ENCODE data around the gene PCSK5.
"Not testable (repeated sequence)": the region's sequence is repeated elsewhere in the genome, so short reads cannot be mapped to it uniquely, and the experiment has no call there.

The PCSK5 gene

GRCh38 chr9:75891277-75891741 lies 836 bp downstream of the PCSK5 start:
- peak; percentile 24 for DNase-seq

- DNase-seq: peak; percentile 4
Observed at GRCh38 chr9:75891771-75892215, 1.3 kb downstream of the PCSK5 start.

- peak; percentile 26 for DNase-seq
Observed at GRCh38 chr9:75892216-75892911, 1.9 kb downstream of the PCSK5 start.

- DNase-seq: no peak
Observed at GRCh38 chr9:75893106-75893505, 2.6 kb downstream of the PCSK5 start.

GRCh38 chr9:75894566-75894965 lies 4.1 kb downstream of the PCSK5 start:
- DNase-seq: no peak

GRCh38 chr9:75895112-75895511 lies 4.6 kb downstream of the PCSK5 start:
- no peak for DNase-seq

- DNase-seq: no peak
Observed at GRCh38 chr9:75896193-75896592, 5.7 kb downstream of the PCSK5 start.

GRCh38 chr9:75900893-75901524 lies 10.5 kb downstream of the PCSK5 start:
- not testable (repeated sequence) for DNase-seq

- no peak for DNase-seq
Observed at GRCh38 chr9:75903785-75904360, 13.4 kb downstream of the PCSK5 start.

- no peak for DNase-seq
Observed at GRCh38 chr9:75904364-75904763, 13.9 kb downstream of the PCSK5 start.

GRCh38 chr9:75906531-75906930 lies 16.1 kb downstream of the PCSK5 start:
- DNase-seq: no peak

- no peak for DNase-seq
Observed at GRCh38 chr9:75907329-75907728, 16.9 kb downstream of the PCSK5 start.

GRCh38 chr9:75907923-75908322 lies 17.4 kb downstream of the PCSK5 start:
- no peak for DNase-seq

- no peak for DNase-seq
Observed at GRCh38 chr9:75909776-75910175, 19.3 kb downstream of the PCSK5 start.

- no peak for DNase-seq
Observed at GRCh38 chr9:75910731-75911130, 20.3 kb downstream of the PCSK5 start.

GRCh38 chr9:75911390-75911789 lies 20.9 kb downstream of the PCSK5 start:
- DNase-seq: peak; percentile 7

- DNase-seq: no peak
Observed at GRCh38 chr9:75912951-75913350, 22.5 kb downstream of the PCSK5 start.

GRCh38 chr9:75914002-75914401 lies 23.5 kb downstream of the PCSK5 start:
- no peak for DNase-seq

GRCh38 chr9:75914883-75915452 lies 24.5 kb downstream of the PCSK5 start:
- DNase-seq: no peak

- DNase-seq: no peak
Observed at GRCh38 chr9:75918154-75918553, 27.7 kb downstream of the PCSK5 start.

GRCh38 chr9:75918909-75919308 lies 28.4 kb downstream of the PCSK5 start:
- no peak for DNase-seq

GRCh38 chr9:75921391-75922127 lies 31.1 kb downstream of the PCSK5 start:
- no peak for DNase-seq

- DNase-seq: no peak
Observed at GRCh38 chr9:75926385-75926784, 35.9 kb downstream of the PCSK5 start.
